Adrenal gland (tissue), 12 donors: ENCODE measurements around the gene HIVEP3. TPM values are rescaled to one million over a fixed set of nuclear protein-coding genes. Genes with fewer than 3 reads are reported as not detected.

ENCODE experiments used
- DNase-seq, 7 donors: peaks; one replicate each; pipeline ENCODE4 v3.0.0-alpha.2; 2019 to 2020
- H3K27ac ChIP-seq, 5 donors: fragments of 200-600 bp; sonication (generic) in 4 of 5; 1 replicate in 3 of 5; 2 replicates in 2 of 5; pipeline versions ENCODE4 v1.5.1 to v1.8.0; 2016 to 2020; ENCODE audit warnings: mild to moderate bottlenecking in 1 of 5
- H3K27me3 ChIP-seq: fragments of 200-600 bp; 2 replicates; pipeline ENCODE4 v1.8.0; 2021
- H3K36me3 ChIP-seq, 2 donors: fragments of 200-600 bp; replicated peaks in 1 of 2; 1 replicate in 1 of 2; 2 replicates in 1 of 2; pipeline versions ENCODE4 v1.5.1 to v1.8.0; 2018 to 2022
- H3K4me1 ChIP-seq, 2 donors: fragments of 200-600 bp; replicated peaks in 1 of 2; 1 replicate in 1 of 2; 2 replicates in 1 of 2; pipeline versions ENCODE4 v1.5.1 to v1.8.0; 2018 to 2021
- H3K4me3 ChIP-seq, 4 donors: fragments of 200-600 bp; sonication (generic) in 3 of 4; one replicate each; pipeline ENCODE4 v1.5.1; 2016 to 2018
- H3K9me3 ChIP-seq, 3 donors: fragments of 200-600 bp; sonication (generic) in 1 of 3; replicated peaks in 1 of 3; 1 replicate in 2 of 3; 2 replicates in 1 of 3; pipeline versions ENCODE4 v1.5.1 to v1.8.0; 2016 to 2021
- CTCF ChIP-seq, 6 experiments: fragments of 450-650 bp in 4 of 6; fragments of 200-600 bp in 2 of 6; sonication (generic) in 1 of 6; IDR thresholded peaks; 1 replicate in 5 of 6; 2 replicates in 1 of 6; pipeline versions ENCODE4 v1.5.1 to v1.8.0; 2016 to 2021; ENCODE audit warnings: antibody characterized with exemption in 6 of 6, mild to moderate bottlenecking in 2 of 6, moderate library complexity in 1 of 6
- POLR2A ChIP-seq, 2 donors: fragments of 450-650 bp; IDR thresholded peaks; one replicate each; pipeline ENCODE4 v1.6.1; 2017; ENCODE audit warnings: antibody characterized with exemption in 2 of 2, mild to moderate bottlenecking in 2 of 2, moderate library complexity in 1 of 2
- WGBS, 4 donors: extraction: QIAGEN DNeasy Blood & Tissue Kit in 2 of 4; methylation state at CpG; one replicate each; pipeline versions ENCODE4 v1.1.5 to v1.1.7; 2013 to 2017; 5-methylcytosine and 5-hydroxymethylcytosine counted together
- intact Hi-C, 2 donors: fragments of 100-400 bp; cut with DNase I; formaldehyde crosslinking; loops; one replicate each; pipeline versions ENCODE4 v1.14.1 to v1.15.0; 2022 to 2023
- polyA plus RNA-seq, 3 donors: library from polyadenylated mRNA; stranded (reverse); fragments of 200-250 nt in 2 of 3; fragments of 350-450 nt in 1 of 3; fragmentation: Illumina TruSeq in 1 of 3; extraction: RNeasy Lipid Tissue Mini Kit (QIAGEN cat#74804) in 1 of 3; gene quantifications; one replicate each; pipeline ENCODE4 v1.2.3, GENCODE V29; 2013 to 2014
- total RNA-seq, 9 donors: library from RNA; depleted of rRNA in 4 of 9; stranded (reverse); fragments of >200 nt in 4 of 9; fragments of 120-200 nt in 1 of 9; fragmentation: NEBNext Ultra II Directional in 1 of 9; extraction: Animal tissue kit (Norgen Biotek cat#: 25700) in 1 of 9; gene quantifications; one replicate each; pipeline versions ENCODE4 v1.1.0 to v1.2.4, GENCODE V29; 2013 to 2023
- donor health status: healthy with polysubstance abuse.
- donor health status: Bipolar disorder and iron deficiency.
- donor health status: DM: yes; HTN: yes; CAD: no.
- donor health status: DM: no; HTN: no; CAD: no.
- donor health status: DM: no; HTN: no; CAD: no.
- donor health status: DM: yes; HTN: yes; CAD: no.

The HIVEP3 gene
- total and polyA plus RNA-seq, 12 donors, result 3.2 to 7.7 (median 7.0) TPM

GRCh38 chr1:41862384-41863221 is 56.1 kb downstream of the HIVEP3 start:
- Histone ChIP-seq H3K36me3 (no peaks in the 10 kb centered on the region), H3K4me1 (peaks cover 0 to 10% of the 10 kb centered on the region in 2 donors), H3K9me3 (no peaks in the 10 kb centered on the region), H3K27me3 (no peaks in the 10 kb centered on the region), H3K4me3 (no peak overlapping the region), H3K27ac (no peak overlapping the region)
- 60 to 83% (median 75%) methylated on average over 7 of the region's 7 CpGs for whole genome bisulfite sequencing, 4 donors
- no peak for TF ChIP-seq POLR2A (IDR thresholded peaks at IDR 0.05)
- TF ChIP-seq CTCF (IDR thresholded peaks at IDR 0.05), result no peak
- no peak for DNase-seq
- intact Hi-C loops, result no loop called here

GRCh38 chr1:41861535-41862383 is 57.0 kb downstream of the HIVEP3 start:
- H3K4me3 ChIP-seq, result no peak overlapping the region
- no peaks in the 10 kb centered on the region for H3K9me3 ChIP-seq
- WGBS, 4 donors, result 79 to 85% (median 83%) methylated on average over 13 of the region's 13 CpGs
- intact Hi-C loops, result no loop called here
- no peak for DNase-seq
- no peak overlapping the region for H3K27ac ChIP-seq
- H3K27me3 ChIP-seq, result no peaks in the 10 kb centered on the region
- H3K4me1 ChIP-seq, result peaks cover 0 to 8% of the 10 kb centered on the region in 2 donors
- H3K36me3 ChIP-seq, result no peaks in the 10 kb centered on the region
- TF ChIP-seq POLR2A (IDR thresholded peaks at IDR 0.05) (no peak), CTCF (IDR thresholded peaks at IDR 0.05) (no peak)

GRCh38 chr1:41860771-41861170 is 58.0 kb downstream of the HIVEP3 start:
- TF ChIP-seq CTCF (IDR thresholded peaks at IDR 0.05) (no peak), POLR2A (IDR thresholded peaks at IDR 0.05) (no peak)
- 84 to 91% (median 86%) methylated on average over 8 of the region's 8 CpGs for WGBS, 4 donors
- no peaks in the 10 kb centered on the region for H3K27me3 ChIP-seq
- intact Hi-C loops, result no loop called here
- DNase-seq, result no peak
- no peaks in the 10 kb centered on the region for H3K36me3 ChIP-seq
- H3K9me3 ChIP-seq, result no peaks in the 10 kb centered on the region
- no peaks in the 10 kb centered on the region for H3K4me1 ChIP-seq
- no peak overlapping the region for H3K4me3 ChIP-seq
- H3K27ac ChIP-seq, result no peak overlapping the region

- 30 to 83% (median 80%) methylated on average over 1 of the region's 1 CpG for WGBS, 4 donors
- no peaks in the 10 kb centered on the region for H3K9me3 ChIP-seq
- no peaks in the 10 kb centered on the region for H3K36me3 ChIP-seq
These were observed 58.5 kb downstream of the HIVEP3 start for GRCh38 chr1:41860214-41860613.

More at GRCh38 chr1:41860214-41860613, 58.5 kb downstream of the HIVEP3 start:
- TF ChIP-seq CTCF (IDR thresholded peaks at IDR 0.05) (no peak), POLR2A (IDR thresholded peaks at IDR 0.05) (no peak)
- Histone ChIP-seq H3K4me1 (no peaks in the 10 kb centered on the region), H3K4me3 (no peak overlapping the region), H3K27me3 (no peaks in the 10 kb centered on the region), H3K27ac (no peak overlapping the region)
- intact Hi-C loops, result no loop called here
- no peak for DNase-seq
